Renal pelvis (tissue), 4 donors: ENCODE results near the gene PRG3. TPM values are rescaled to one million over a fixed set of nuclear protein-coding genes. Genes with fewer than 3 reads are reported as not detected.
"Not testable (repeated sequence)": the region's sequence is repeated elsewhere in the genome, so short reads cannot be mapped to it uniquely, and the experiment has no call there.

Source experiments
- DNase-seq: peaks from one replicate; pipeline ENCODE4 v3.0.0-alpha.2; 2013
- polyA plus RNA-seq, 3 donors: library from polyadenylated mRNA; unstranded; fragments of 120-200 nt; gene quantifications; one replicate each; pipeline ENCODE4 v1.2.1, GENCODE V29; 2013; ENCODE audit not compliant: insufficient read length in 3 of 3

The PRG3 gene
- polyA plus RNA-seq, 3 donors: 0.26 to 0.77 (median 0.52) TPM

- peak; percentile 83 for DNase-seq
Observed at GRCh38 chr11:57340039-57340615, 40.8 kb downstream of the PRG3 start.

- no peak for DNase-seq
Observed at GRCh38 chr11:57339328-57339727, 41.6 kb downstream of the PRG3 start.

- no peak for DNase-seq
Observed at GRCh38 chr11:57338142-57338541, 42.8 kb downstream of the PRG3 start, which contains the start of gene P2RX3. P2RX3 (plus strand) TSS chr11:57338352; CDS start chr11:57338551, 199 bp downstream.

GRCh38 chr11:57336856-57337255 lies 44.1 kb downstream of the PRG3 start:
- DNase-seq: not testable (repeated sequence)

GRCh38 chr11:57336111-57336666 lies 44.8 kb downstream of the PRG3 start:
- no peak for DNase-seq

GRCh38 chr11:57335343-57336110 lies 45.4 kb downstream of the PRG3 start, which contains the start of gene SSRP1:
SSRP1 (minus strand) TSS chr11:57335892; CDS start chr11:57335121, 771 bp downstream.
- DNase-seq: peak; percentile 86

GRCh38 chr11:57335023-57335342 lies 46.0 kb downstream of the PRG3 start:
- DNase-seq: no peak

- no peak for DNase-seq
Observed at GRCh38 chr11:57332694-57333440, 48.1 kb downstream of the PRG3 start.

- no peak for DNase-seq
Observed at GRCh38 chr11:57331720-57332119, 49.2 kb downstream of the PRG3 start.

- DNase-seq: no peak
Observed at GRCh38 chr11:57330029-57330428, 50.9 kb downstream of the PRG3 start.

GRCh38 chr11:57327721-57328120 lies 53.2 kb downstream of the PRG3 start:
- no peak for DNase-seq

Other genes with a start within 250 kb of the PRG3 start
- gene LRRC55, start 199.2 kb downstream of the PRG3 start, polyA plus RNA-seq: 1 to 10 TPM; 3.4 to 4.5 (median 4.5) TPM
- gene APLNR, start 143.9 kb downstream of the PRG3 start, polyA plus RNA-seq: 100 to 1,000 TPM in 1 of 3 donors, 10 to 100 TPM in 2; 95.0 to 111 (median 96.0) TPM
- gene TNKS1BP1, start 56.2 kb downstream of the PRG3 start, polyA plus RNA-seq: 10 to 100 TPM; 66.2 to 76.4 (median 67.6) TPM
- 100 to 1,000 TPM; 162 to 212 (median 183) TPM for gene SSRP1, start 45.3 kb downstream of the PRG3 start, polyA plus RNA-seq
- gene P2RX3, start 42.8 kb downstream of the PRG3 start, polyA plus RNA-seq: 1 to 10 TPM in 1 of 3 donors, under 1 TPM in 2; 0.76 to 1.4 (median 0.83) TPM
- gene PRG2, start 9.5 kb upstream of the PRG3 start, polyA plus RNA-seq: 1 to 10 TPM in 1 of 3 donors, under 1 TPM in 2; 0.59 to 1.5 (median 0.88) TPM
- 10 to 100 TPM; 20.3 to 25.0 (median 24.4) TPM for gene SLC43A3, start 46.0 kb upstream of the PRG3 start, polyA plus RNA-seq
- 1 to 10 TPM; 2.8 to 4.7 (median 3.8) TPM for gene RTN4RL2, start 79.4 kb upstream of the PRG3 start, polyA plus RNA-seq
- 1 to 10 TPM; 5.0 to 6.5 (median 5.5) TPM for gene SLC43A1, start 134.6 kb upstream of the PRG3 start, polyA plus RNA-seq
- gene TIMM10, start 149.6 kb upstream of the PRG3 start, polyA plus RNA-seq: 10 to 100 TPM; 33.1 to 47.7 (median 40.0) TPM
- under 1 TPM; 0.17 to 0.37 (median 0.30) TPM for gene SMTNL1, start 156.4 kb upstream of the PRG3 start, polyA plus RNA-seq
- gene UBE2L6, start 186.5 kb upstream of the PRG3 start, polyA plus RNA-seq: 10 to 100 TPM; 30.6 to 40.3 (median 34.2) TPM
- gene SERPING1, start 216.5 kb upstream of the PRG3 start, polyA plus RNA-seq: 100 to 1,000 TPM; 125 to 141 (median 130) TPM